ENCODE results near the gene STAMBP. TPM values are rescaled to one million over a fixed set of nuclear protein-coding genes. Genes with fewer than 3 reads are reported as not detected.

The STAMBP gene
- total RNA-seq, 1 donor from 2014 or later = 35.9 TPM

Other genes starting within 250 kb of the STAMBP start
- gene NAT8, start 186.5 kb upstream of the STAMBP start, total RNA-seq = not detected in 2 replicates
- gene TPRKB, start 91.6 kb upstream of the STAMBP start, total RNA-seq = 42.1 and 44.4 TPM in 2 replicates
- gene DUSP11, start 48.9 kb upstream of the STAMBP start, total RNA-seq = 30.3 and 30.9 TPM in 2 replicates
- not detected in 2 replicates for gene C2orf78, start 44.8 kb upstream of the STAMBP start, total RNA-seq
- not detected in 2 replicates for gene ACTG2, start 64.0 kb downstream of the STAMBP start, total RNA-seq
- 63.9 and 65.6 TPM in 2 replicates for gene DGUOK, start 97.9 kb downstream of the STAMBP start, total RNA-seq
- gene TET3, start 155.9 kb downstream of the STAMBP start, total RNA-seq = 19.2 and 20.2 TPM in 2 replicates